ENCODE measurements around the gene NALCN.
A peak's percentile ranks its signal among the peaks of the same experiment; 100 is the strongest.

Gene NALCN

GRCh38 chr13:101271681-101272245 lies 144.5 kb downstream of the NALCN start:
- no peak for DNase-seq (ENCODE audit: low read depth)
- TF ChIP-seq CTCF (conservative IDR thresholded peaks at IDR 0.05; ENCODE audit: low read depth, low read length) = no peak
- H3K4me3 ChIP-seq (ENCODE audit: low read length) = no peak overlapping the region

DNA sequence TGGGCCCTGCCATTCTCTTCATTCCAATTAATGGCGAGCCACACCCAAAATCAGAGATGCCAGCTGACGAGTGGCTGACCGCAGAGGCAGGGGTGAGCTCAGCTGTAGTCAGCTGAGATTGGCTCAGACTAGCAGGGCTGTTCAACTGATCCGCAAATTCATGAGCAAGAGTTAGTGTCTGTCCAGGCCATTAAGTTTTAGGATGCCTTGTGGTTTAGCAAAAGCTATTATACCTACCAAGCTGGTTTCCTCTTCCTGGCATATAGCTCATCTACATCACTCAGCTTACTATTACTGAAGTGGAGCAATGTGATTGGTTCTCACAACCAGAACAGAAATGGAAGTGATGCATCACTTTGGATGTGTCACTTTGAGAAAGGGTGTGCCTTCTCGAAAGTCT lies 148.7 kb downstream of the NALCN start:
- TF ChIP-seq CTCF (conservative IDR thresholded peaks at IDR 0.05; ENCODE audit: low read depth, low read length) = no peak
- no peak overlapping the region for H3K4me3 ChIP-seq (ENCODE audit: low read length)
- no peak for DNase-seq (ENCODE audit: low read depth)

DNA sequence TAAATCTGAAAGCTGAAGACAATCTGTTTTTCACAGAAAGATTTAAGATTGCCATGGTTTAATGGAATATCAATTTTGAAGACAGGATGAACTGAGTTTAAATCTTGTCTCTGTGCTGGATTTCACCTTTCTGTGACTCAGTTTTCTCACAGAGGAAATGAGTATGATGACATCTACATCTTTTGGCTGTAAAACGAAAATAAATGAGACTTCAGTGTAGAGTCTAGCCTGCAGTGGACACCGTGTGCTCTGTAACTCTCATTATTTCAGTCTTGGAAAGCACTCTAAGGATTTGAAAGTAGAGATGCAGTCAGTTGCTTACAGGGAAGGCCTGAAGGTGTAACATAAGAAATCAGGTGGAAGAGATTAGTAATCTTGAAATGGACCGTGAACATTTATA lies 150.4 kb downstream of the NALCN start:
- TF ChIP-seq CTCF (conservative IDR thresholded peaks at IDR 0.05; ENCODE audit: low read depth, low read length) = no peak
- no peak overlapping the region for H3K4me3 ChIP-seq (ENCODE audit: low read length)
- DNase-seq (ENCODE audit: low read depth) = no peak

DNA sequence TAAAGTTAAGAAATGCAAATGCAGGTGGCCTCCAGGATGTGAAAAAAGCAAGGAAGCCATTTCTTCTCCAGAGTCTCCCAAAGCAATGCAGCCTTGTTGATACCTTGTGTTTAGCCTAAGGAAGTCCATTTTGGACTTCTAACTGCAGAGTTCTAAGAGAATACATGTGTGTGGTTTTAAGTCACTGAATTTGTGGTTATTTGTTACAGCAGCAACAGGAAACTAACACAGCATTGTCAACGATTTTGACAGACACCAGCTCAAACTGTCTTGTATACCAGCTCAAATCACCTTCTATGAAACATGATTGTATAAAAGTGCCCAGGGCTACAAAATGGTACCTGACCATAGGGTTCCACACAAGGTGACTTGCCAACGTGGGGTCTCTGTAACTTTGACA lies 151.4 kb downstream of the NALCN start:
- DNase-seq (ENCODE audit: low read depth) = no peak
- H3K4me3 ChIP-seq (ENCODE audit: low read length) = no peak overlapping the region
- TF ChIP-seq CTCF (conservative IDR thresholded peaks at IDR 0.05; ENCODE audit: low read depth, low read length) = no peak

- H3K4me3 ChIP-seq (ENCODE audit: low read length) = no peak overlapping the region
- no peak for DNase-seq (ENCODE audit: low read depth)
- no peak for TF ChIP-seq CTCF (conservative IDR thresholded peaks at IDR 0.05; ENCODE audit: low read depth, low read length)
Measured at GRCh38 chr13:101262306-101262705, 154.0 kb downstream of the NALCN start.

GRCh38 chr13:101258509-101258908 lies 157.8 kb downstream of the NALCN start:
- H3K4me3 ChIP-seq (ENCODE audit: low read length) = no peak overlapping the region
- DNase-seq (ENCODE audit: low read depth) = no peak
- TF ChIP-seq CTCF (conservative IDR thresholded peaks at IDR 0.05; ENCODE audit: low read depth, low read length) = no peak

- no peak overlapping the region for H3K4me3 ChIP-seq (ENCODE audit: low read length)
- DNase-seq (ENCODE audit: low read depth) = peak; percentile 32
- TF ChIP-seq CTCF (conservative IDR thresholded peaks at IDR 0.05; ENCODE audit: low read depth, low read length) = no peak
Measured at GRCh38 chr13:101258071-101258470, 158.2 kb downstream of the NALCN start.
